Adrenal gland (tissue), 5 donors: Measurements from ENCODE around the gene GMDS.

Experiments used
- CTCF ChIP-seq, 6 experiments: fragments of 450-650 bp in 4 of 6; fragments of 200-600 bp in 2 of 6; sonication (generic) in 1 of 6; IDR thresholded peaks; 1 replicate in 5 of 6; 2 replicates in 1 of 6; pipeline versions ENCODE4 v1.5.1 to v1.8.0; 2016 to 2021; ENCODE audit warnings: antibody characterized with exemption in 6 of 6, mild to moderate bottlenecking in 2 of 6, moderate library complexity in 1 of 6
- POLR2A ChIP-seq, 2 donors: fragments of 450-650 bp; IDR thresholded peaks; one replicate each; pipeline ENCODE4 v1.6.1; 2017; ENCODE audit warnings: antibody characterized with exemption in 2 of 2, mild to moderate bottlenecking in 2 of 2, moderate library complexity in 1 of 2
- donor health status: DM: no; HTN: no; CAD: no.

- TF ChIP-seq CTCF (IDR thresholded peaks at IDR 0.05) = no peak
- no peak for TF ChIP-seq POLR2A (IDR thresholded peaks at IDR 0.05)
Measured at GRCh38 chr6:2149361-2150006, 95.9 kb downstream of the GMDS start.
